ENCODE data around the gene CCL27. TPM values are rescaled to one million over a fixed set of nuclear protein-coding genes. Genes with fewer than 3 reads are reported as not detected.

Gene CCL27
- total and polyA plus RNA-seq, 2 donors (not counting 1 experiment from before 2014, with no cell fraction given): not detected

DNA sequence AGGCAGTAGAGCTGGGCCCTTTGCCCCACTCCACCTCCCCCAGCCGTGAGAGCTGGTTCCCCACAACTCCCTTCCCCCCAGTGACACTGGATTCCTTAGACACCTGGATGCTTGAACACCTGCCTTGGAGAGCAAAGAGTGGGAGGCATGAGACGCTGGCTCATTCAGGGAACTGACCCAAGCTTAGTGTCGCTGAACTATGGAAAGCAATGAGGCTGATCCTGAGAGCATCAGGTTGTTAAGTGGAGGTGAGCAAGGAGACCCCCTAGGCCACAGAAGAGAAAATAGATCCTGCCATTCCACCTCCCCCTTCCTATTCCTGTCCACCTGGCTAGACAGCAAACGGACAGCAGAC is 26.6 kb upstream of the CCL27 start:
- DNase-seq (ENCODE audit: low read depth in 2 of 2): no peak
- Histone ChIP-seq H3K9ac (ENCODE audit: insufficient read depth, low read length) (no peak overlapping the region), H3K4me1 (ENCODE audit: control insufficient read depth, extremely low read depth, insufficient read depth, low read length) (no peaks in the 10 kb centered on the region), H4K20me1 (ENCODE audit: control insufficient read depth, extremely low read depth, insufficient read depth, low read length) (no peaks in the 10 kb centered on the region), H3K79me2 (ENCODE audit: control insufficient read depth, insufficient read depth, low read length) (no peaks in the 10 kb centered on the region), H3K27me3 (ENCODE audit: control insufficient read depth, insufficient read depth, low read length) (no peaks in the 10 kb centered on the region), H3K36me3 (ENCODE audit: control insufficient read depth, insufficient read depth, low read length) (no peaks in the 10 kb centered on the region), H3K4me2 (ENCODE audit: extremely low read depth, insufficient read depth, low read length) (no peak overlapping the region), H3K9me3 (ENCODE audit: control insufficient read depth, insufficient read depth, low read depth, low read length) (no peaks in the 10 kb centered on the region), H2AFZ (ENCODE audit: low read length) (no peak overlapping the region), H3K27ac (ENCODE audit: insufficient read depth, low read length) (no peak overlapping the region), H3K4me3 (replicated peaks in 1 of 4; ENCODE audit: control extremely low read depth in 1 of 4, insufficient read depth in 1 of 4, low read depth in 3 of 4, low read length in 4 of 4) (no peak overlapping the region)
- no peak for TF ChIP-seq EZH2 (IDR thresholded peaks at IDR 0.05; ENCODE audit: low read length, missing control alignments)
- TF ChIP-seq, protein P1, sequence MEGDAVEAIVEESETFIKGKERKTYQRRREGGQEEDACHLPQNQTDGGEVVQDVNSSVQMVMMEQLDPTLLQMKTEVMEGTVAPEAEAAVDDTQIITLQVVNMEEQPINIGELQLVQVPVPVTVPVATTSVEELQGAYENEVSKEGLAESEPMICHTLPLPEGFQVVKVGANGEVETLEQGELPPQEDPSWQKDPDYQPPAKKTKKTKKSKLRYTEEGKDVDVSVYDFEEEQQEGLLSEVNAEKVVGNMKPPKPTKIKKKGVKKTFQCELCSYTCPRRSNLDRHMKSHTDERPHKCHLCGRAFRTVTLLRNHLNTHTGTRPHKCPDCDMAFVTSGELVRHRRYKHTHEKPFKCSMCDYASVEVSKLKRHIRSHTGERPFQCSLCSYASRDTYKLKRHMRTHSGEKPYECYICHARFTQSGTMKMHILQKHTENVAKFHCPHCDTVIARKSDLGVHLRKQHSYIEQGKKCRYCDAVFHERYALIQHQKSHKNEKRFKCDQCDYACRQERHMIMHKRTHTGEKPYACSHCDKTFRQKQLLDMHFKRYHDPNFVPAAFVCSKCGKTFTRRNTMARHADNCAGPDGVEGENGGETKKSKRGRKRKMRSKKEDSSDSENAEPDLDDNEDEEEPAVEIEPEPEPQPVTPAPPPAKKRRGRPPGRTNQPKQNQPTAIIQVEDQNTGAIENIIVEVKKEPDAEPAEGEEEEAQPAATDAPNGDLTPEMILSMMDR (conservative IDR thresholded peaks at IDR 0.05 in 1 of 2, IDR thresholded peaks at IDR 0.05 in 1 of 2; ENCODE audit: low read depth in 1 of 2, low read length in 2 of 2): no peak

- H3K9ac ChIP-seq (ENCODE audit: insufficient read depth, low read length): no peak overlapping the region
- no peaks in the 10 kb centered on the region for H3K79me2 ChIP-seq (ENCODE audit: control insufficient read depth, insufficient read depth, low read length)
- H2AFZ ChIP-seq (ENCODE audit: low read length): no peak overlapping the region
- no peaks in the 10 kb centered on the region for H4K20me1 ChIP-seq (ENCODE audit: control insufficient read depth, extremely low read depth, insufficient read depth, low read length)
- no peak for DNase-seq (ENCODE audit: low read depth in 2 of 2)
- H3K27ac ChIP-seq (ENCODE audit: insufficient read depth, low read length): no peak overlapping the region
- no peaks in the 10 kb centered on the region for H3K27me3 ChIP-seq (ENCODE audit: control insufficient read depth, insufficient read depth, low read length)
- H3K4me2 ChIP-seq (ENCODE audit: extremely low read depth, insufficient read depth, low read length): no peak overlapping the region
- no peaks in the 10 kb centered on the region for H3K9me3 ChIP-seq (ENCODE audit: control insufficient read depth, insufficient read depth, low read depth, low read length)
- H3K4me3 ChIP-seq (replicated peaks in 1 of 4; ENCODE audit: control extremely low read depth in 1 of 4, insufficient read depth in 1 of 4, low read depth in 3 of 4, low read length in 4 of 4): no peak overlapping the region
- no peaks in the 10 kb centered on the region for H3K4me1 ChIP-seq (ENCODE audit: control insufficient read depth, extremely low read depth, insufficient read depth, low read length)
- H3K36me3 ChIP-seq (ENCODE audit: control insufficient read depth, insufficient read depth, low read length): no peaks in the 10 kb centered on the region
- TF ChIP-seq, protein P1 (conservative IDR thresholded peaks at IDR 0.05 in 1 of 2, IDR thresholded peaks at IDR 0.05 in 1 of 2; ENCODE audit: low read depth in 1 of 2, low read length in 2 of 2): no peak
- no peak for TF ChIP-seq EZH2 (IDR thresholded peaks at IDR 0.05; ENCODE audit: low read length, missing control alignments)
These were observed 26.1 kb upstream of the CCL27 start for GRCh38 chr9:34688329-34689115.

GRCh38 chr9:34687276-34688030 is 25.0 kb upstream of the CCL27 start:
- H2AFZ ChIP-seq (ENCODE audit: low read length): no peak overlapping the region

More at GRCh38 chr9:34687276-34688030, 25.0 kb upstream of the CCL27 start:
- Histone ChIP-seq H3K36me3 (ENCODE audit: control insufficient read depth, insufficient read depth, low read length) (no peaks in the 10 kb centered on the region), H3K79me2 (ENCODE audit: control insufficient read depth, insufficient read depth, low read length) (no peaks in the 10 kb centered on the region), H3K4me1 (ENCODE audit: control insufficient read depth, extremely low read depth, insufficient read depth, low read length) (no peaks in the 10 kb centered on the region), H3K27me3 (ENCODE audit: control insufficient read depth, insufficient read depth, low read length) (no peaks in the 10 kb centered on the region), H3K4me3 (replicated peaks in 1 of 4; ENCODE audit: control extremely low read depth in 1 of 4, insufficient read depth in 1 of 4, low read depth in 3 of 4, low read length in 4 of 4) (no peak overlapping the region), H4K20me1 (ENCODE audit: control insufficient read depth, extremely low read depth, insufficient read depth, low read length) (no peaks in the 10 kb centered on the region), H3K9ac (ENCODE audit: insufficient read depth, low read length) (no peak overlapping the region), H3K27ac (ENCODE audit: insufficient read depth, low read length) (no peak overlapping the region), H3K9me3 (ENCODE audit: control insufficient read depth, insufficient read depth, low read depth, low read length) (no peaks in the 10 kb centered on the region), H3K4me2 (ENCODE audit: extremely low read depth, insufficient read depth, low read length) (no peak overlapping the region)
- TF ChIP-seq, protein P1 (conservative IDR thresholded peaks at IDR 0.05 in 1 of 2, IDR thresholded peaks at IDR 0.05 in 1 of 2; ENCODE audit: low read depth in 1 of 2, low read length in 2 of 2): no peak
- TF ChIP-seq EZH2 (IDR thresholded peaks at IDR 0.05; ENCODE audit: low read length, missing control alignments): no peak
- no peak for DNase-seq (ENCODE audit: low read depth in 2 of 2)

All from fibroblast of lung (primary cell).